GM19372 (cell line): Measurements from ENCODE around the gene ANG.

Source experiments
- ATAC-seq: cut with Tn5 transposase; IDR thresholded peaks from one replicate; pipeline ENCODE4 v1.9.1; 2021; ENCODE audit warnings: mild to moderate bottlenecking, low read depth, moderate library complexity; ENCODE audit not compliant: unreplicated experiment

Gene ANG

DNA sequence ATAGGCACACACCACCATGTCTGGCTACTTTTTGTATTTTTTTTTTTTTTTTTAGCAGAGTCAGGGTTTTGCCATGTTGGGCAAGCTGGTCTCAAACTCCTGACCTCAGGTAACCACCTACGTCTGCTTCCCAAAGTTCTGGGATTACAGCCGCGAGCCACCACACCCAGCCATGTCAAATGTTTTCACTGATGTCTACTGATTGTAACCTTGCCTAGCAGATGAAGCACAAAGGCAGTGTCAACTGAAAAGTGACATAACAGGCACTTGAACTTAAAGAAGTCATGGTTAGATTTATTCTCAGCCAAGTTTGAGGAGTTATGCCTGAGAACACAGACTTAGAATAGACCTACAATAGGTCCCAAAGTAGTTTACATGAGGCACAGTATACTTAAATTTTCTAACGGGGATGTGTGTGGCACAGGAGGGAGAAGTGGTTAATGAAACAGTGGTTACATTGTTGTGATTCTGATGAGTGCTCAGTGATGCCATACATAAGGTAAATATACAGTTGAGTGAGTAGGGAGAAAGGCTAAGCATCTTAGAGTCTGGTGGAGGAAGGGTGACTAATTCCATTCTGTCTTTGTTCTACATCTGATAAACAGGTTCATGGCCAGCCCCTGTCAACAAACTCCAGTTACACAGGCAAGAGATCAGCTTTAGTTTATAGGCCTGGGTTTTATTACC, 16.8 kb upstream of the ANG start:
- no peak for ATAC-seq

DNA sequence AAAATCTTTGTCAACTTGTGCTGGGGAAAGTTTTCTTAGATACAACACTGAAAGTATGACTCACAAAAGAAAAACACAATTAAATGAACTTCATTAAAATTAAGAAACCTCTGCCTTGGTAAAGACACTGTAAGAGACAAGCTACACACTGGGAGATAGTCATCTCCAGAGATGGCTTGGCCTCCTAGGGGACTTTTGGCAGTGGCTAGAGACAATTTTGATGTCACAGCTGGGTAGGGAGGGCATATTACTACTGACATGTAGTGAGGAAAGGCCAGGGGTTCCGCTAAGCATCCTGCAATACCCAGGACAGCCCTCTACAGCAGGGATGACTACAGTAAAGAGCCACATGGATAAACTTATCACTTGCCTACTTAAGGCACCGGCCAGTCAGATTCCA, 12.9 kb upstream of the ANG start:
- ATAC-seq = no peak

DNA sequence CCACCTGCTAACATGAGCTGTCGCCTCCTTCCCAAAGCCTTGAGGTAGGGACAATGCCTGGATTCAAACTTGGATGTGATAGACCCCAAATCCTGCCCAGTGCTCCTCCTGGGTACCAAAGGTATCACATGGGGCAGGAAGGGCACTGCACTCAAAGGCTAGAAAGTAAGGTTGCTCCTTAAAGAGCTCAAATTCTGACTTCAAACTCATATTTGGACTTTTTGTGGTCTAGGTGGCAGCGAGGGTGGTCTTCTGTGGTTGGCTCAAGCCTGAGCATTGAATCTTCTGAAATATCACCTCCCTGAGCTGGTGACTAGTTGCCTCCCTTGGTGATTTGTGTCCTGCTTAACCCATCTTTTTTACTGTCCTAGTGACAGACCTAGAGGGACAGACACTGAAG, 12.5 kb upstream of the ANG start:
- no peak for ATAC-seq

DNA sequence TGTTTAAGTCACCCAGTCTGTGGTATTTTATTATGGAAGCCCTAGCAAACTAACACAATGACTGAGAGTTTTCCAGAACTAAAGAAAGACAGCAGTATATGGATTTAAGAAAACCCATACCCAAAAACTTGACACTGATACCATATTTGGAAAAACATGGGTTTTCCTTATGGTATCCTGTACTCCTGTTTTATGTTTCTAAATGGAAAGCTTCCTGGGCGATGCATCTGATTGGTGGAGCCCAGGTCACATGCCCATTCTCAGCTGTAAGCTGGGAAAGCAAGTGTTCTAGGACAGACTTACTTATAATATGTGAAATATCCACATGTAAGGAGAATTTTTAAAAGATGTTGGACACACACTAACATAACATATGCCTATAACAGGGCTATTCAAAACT, 8.7 kb upstream of the ANG start:
- no peak for ATAC-seq

DNA sequence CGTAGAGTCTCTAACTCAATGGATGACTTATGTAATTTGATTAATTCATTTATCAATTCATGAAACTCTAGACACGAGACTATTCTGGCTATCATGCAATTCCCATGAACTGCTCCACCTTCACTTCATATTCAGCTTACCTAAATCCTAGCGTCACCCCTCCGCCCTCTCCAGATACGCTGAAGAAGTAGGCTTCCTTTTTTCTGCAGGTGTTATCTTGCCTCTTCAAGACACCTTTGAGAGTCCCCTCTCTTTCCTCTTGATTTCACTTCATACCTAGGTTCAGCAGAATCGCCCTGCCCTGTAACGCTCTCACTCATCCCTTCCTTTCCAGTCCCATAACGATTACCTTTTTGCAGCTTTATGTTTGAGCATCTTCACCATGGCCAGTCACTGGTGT, 8.2 kb upstream of the ANG start:
- ATAC-seq = no peak

GRCh38 chr14:20680843-20681347, 7.7 kb upstream of the ANG start:
- ATAC-seq = no peak

GRCh38 chr14:20681348-20682126, 7.0 kb upstream of the ANG start:
- no peak for ATAC-seq

DNA sequence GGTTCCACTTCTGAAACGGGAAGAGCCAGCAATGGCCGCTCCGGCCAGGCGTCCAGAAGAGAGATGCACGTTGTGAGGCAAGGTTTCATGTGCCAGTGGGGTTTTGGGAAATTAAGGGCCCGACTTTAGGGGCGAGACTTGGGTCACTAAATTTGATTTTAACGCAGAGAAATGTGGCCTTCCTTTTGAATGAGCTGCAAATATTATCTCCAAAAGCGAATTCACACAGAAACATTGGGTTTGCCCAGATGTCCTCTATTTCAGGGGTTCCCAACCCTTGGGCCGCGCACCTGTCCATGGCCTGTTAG, 6.5 kb upstream of the ANG start:
- ATAC-seq = no peak

DNA sequence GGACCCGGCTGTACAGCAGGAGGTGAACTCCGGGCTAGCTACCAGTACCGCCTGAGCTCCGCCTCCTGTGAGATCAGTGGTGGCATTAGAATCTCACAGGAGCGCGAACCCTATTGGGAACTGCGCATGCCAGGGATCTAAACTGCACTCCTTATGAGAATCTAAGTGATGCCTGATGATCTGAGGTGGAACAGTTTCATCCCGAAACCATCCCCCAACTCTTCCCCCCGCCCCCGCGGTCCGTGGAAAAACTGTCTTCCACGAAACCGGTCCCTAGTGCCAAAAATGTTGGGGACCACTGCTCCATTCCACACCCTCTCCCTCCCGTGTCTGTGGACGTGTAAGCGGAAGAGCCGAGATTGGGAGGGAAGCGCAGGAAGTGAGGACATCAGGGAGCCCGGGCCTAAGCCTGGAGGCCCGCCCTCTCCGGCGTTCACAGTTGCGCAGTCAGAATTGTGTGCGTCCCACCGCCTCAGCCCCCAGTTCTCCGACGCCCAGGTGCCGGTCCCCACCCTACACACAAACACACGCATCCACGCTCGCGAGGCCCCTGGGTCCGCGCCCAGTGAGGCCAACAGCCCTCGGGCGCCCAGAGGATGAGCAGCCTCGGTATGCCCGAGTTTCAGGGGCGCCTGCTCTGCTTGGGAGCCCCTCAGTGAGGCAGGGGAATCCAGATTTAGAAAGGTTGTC, 6.0 kb upstream of the ANG start:
- peak; percentile 40 for ATAC-seq

- ATAC-seq = peak; percentile 9
Measured at GRCh38 chr14:20683125-20683890, 5.3 kb upstream of the ANG start.

- ATAC-seq = peak; percentile 29
Measured at GRCh38 chr14:20683891-20684661, 4.5 kb upstream of the ANG start, which contains the start of gene RNASE4. Gene RNASE4, plus strand, starts transcription at chr14:20684560. Its CDS starts 14,812 bp downstream, at chr14:20699372.

DNA sequence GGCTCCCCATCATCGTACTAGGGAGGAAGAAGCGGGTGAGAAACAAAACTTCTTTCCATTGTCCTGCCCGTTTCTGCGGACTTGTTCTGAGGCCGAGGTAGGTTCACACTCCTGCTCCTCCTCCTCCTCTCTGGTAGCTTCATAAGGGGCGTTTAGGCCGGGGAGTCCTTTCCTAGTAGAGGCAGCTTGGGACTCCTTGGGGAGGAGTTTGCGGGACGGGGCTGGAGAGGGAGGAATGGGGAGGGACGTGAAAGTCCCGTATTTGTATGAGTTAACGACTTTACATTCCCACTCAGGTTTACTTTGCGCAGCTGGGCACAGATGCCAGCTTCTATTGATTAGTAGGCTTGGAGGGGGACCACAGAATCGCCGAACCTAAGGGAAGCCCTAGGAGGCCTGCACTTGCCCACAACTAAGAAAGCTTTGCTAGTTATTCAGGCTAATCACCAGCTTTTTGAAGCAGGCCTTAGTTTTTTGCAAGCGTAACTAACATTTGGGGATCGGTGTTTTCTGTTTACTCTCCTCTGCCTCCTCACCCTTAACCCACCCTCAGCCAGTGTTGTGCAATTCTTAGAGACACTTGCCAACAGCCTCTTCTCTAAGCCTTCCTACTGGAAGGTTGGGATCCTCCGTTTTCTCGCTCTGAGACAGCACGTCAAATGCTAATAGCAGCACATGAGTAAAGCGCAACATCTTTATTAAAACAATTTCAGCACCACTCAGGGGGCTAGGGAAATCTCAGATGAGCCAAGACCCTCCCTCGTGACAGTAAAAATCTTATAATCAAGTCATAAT, 3.7 kb upstream of the ANG start:
- no peak for ATAC-seq

DNA sequence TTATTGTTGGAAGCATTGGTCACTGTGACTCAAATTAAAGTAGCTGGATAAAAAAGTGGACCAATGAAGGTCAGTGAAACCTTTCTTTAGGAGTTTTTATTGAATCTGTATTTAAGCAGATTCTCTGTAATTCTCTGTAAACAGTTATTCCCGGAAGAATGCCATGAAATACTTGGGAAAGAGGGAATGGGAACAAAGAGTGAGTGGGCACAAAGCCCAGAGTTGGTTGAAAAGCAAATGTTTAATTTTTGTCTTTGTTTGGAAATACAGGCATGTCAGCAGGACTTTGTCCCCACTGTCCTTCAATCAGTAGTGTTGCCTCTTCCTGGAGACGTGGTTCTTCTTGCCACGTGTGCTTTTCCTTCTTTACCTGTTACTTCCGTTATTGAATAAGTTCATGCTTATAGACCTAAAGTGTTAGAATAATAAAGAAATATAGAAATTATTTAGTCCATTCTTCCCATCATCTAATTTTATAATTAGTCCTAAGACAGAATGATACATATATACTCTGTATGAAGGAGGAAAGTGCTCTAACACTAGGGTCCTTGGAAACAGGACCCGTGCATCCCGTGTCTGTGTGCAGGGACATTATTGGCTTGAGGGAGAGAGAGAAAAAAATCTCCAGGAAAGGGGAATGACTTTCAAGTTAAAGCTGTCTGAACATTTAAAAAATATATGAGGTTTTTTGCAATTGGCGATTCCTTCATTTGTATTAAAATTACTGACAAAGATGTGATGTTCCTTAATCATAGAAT, 2.0 kb upstream of the ANG start:
- no peak for ATAC-seq

- no peak for ATAC-seq
Measured at GRCh38 chr14:20687362-20688166, 1.0 kb upstream of the ANG start.

DNA sequence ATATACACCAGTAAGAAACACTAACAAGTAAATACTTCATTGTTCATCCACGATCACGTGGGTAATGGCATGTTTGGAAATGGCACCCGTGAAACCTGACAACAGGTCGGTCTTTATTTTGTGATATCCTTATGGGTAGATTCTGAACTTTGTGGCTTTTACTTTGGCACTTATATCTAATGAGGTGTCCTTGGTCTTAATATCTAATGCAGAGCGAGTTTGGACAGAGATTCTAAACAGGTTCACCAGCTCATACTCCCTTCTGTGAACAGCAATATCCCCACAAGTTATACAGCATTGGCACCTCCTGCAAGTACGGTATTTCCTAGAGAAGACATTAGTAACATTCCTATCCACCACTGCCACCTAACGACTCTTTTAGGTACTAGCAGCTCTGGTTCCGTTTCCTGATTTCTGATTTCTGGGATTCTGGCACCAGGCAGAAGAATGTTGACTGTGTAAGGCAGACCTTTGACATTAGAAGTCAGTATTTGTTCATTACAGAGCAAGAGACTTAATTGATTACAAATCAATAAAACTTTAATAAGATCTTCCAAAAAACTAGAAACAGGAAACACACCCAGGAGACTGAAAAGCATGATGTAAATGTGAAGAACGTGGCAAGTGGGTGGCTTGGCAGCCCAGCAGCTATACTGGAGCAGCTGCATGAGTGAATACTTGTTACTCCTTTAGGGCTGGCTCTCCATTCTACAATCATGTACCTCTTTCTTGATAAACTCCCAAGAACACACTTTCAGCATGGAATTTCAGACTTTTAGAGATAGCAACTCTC, 2.5 kb downstream of the ANG start:
- ATAC-seq = no peak

- no peak for ATAC-seq
Measured at GRCh38 chr14:20692116-20692751, 3.7 kb downstream of the ANG start.
